GM18517 (cell line): Measurements from ENCODE around the gene CCDC57.

Experiments used
- ATAC-seq: cut with Tn5 transposase; IDR thresholded peaks from one replicate; pipeline ENCODE4 v1.9.1; 2021; ENCODE audit warnings: mild to moderate bottlenecking, moderate library complexity; ENCODE audit not compliant: unreplicated experiment

Gene CCDC57

DNA sequence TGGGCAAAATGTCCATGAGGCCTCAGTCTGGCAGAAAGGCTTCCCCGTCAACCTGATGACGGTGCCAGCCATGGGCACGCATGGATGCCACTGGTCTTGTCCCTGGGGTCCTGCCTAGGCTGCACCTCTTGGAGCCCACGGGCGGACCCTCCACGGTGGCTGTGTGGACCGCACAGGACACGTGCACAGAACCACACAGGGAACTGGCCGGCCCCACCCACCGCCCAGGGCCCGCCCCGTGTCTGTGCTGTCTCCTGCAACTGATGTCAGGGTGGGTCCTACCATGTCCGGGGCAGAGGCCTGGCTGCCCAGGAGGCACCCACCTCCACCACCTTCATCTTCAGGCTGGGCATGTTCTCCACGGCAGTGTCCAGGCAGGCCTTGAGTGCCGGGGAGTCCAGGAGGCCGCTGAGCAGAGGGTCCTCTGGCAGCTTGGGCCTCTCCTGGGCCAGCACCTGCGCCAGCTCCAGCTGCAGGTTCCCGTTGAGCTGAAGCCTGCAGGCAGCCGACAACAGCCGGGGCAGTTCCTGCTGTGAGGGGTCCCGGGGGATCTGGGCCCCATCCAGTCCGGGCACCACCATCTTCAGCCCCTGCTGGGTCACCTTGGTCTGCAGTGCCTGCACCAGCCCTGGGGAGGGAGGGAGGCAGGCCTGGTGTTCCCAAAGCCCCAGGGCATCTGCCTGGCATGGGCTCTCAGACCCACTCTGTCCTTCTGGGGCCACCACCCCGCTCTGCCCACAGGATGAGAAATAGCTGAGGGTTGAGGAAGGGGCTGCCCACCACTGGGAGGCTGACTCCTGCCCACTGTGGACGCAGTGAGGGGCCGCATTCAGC lies 126.5 kb downstream of the CCDC57 start:
- ATAC-seq: no peak

DNA sequence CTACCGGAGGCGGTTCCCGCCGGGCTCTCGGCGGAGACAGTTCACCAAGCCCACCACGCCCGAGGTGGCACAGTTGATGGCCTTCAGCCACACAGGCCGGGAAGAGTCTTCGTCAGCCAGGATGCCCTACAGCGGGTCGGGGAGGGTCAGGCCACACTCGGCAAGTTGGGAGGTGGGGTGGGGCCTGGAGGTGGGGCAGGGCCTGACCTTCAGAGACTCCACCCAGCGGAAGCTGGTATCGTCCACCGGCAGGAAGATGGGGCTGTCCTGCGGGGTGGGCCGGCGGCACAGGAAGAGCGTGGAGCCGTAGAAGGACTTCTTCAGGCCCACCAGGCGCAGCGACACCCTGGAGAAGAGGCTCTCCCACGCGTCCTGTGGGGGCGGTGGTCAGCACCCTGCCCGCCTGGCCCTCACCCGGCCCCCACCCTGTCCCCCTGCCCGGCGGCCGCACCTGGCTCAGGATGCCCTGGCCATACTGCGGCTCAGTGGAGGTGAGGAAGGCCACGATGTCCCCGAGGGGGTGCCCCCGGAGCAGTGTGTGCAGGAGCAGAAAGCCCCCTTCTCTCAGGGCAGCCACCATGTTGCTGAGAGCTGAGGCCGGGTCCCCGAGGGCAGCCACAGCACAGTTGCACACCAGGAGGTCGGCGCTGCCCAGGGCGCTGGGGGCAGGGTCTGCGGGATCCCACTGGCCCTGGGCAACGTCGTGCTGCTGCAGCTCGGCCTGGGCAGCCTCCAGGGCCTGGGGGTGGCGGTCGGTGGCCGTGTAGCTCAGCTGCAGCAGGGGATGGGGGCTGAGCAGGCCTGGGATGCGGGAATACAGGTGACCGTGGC lies 127.4 kb downstream of the CCDC57 start:
- no peak for ATAC-seq

DNA sequence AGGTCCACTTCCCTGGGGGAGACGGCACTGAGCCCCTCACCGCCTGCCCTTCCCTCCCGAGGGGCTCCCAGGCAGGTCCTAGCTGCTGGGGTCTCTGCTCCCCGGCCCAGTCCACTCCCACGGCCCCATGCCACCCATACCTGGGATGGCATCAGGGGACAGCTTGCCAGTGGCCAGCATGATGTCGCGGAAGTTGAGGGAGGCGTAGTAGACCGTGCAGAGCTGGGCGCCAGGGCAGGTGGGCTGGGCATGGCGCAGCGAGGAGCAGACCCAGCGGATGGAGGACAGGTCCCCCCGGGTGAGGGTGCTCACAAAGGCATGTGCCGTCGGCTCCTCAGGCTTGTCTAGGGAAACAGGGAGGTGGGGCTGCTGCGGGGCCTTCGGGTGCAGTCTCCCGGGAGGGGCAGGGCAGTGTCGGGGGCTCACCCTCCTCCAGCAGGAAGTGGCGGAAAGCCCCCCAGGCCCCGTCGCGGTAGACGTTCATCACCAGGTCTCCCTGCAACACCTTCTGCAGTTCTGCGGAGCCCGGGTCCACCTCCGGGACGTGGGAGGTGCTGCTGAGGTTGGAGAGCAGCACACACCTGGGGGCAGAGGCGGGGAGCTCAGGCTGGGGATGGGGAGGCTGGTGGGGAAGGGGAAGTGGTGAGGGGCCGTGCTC lies 128.1 kb downstream of the CCDC57 start:
- no peak for ATAC-seq

DNA sequence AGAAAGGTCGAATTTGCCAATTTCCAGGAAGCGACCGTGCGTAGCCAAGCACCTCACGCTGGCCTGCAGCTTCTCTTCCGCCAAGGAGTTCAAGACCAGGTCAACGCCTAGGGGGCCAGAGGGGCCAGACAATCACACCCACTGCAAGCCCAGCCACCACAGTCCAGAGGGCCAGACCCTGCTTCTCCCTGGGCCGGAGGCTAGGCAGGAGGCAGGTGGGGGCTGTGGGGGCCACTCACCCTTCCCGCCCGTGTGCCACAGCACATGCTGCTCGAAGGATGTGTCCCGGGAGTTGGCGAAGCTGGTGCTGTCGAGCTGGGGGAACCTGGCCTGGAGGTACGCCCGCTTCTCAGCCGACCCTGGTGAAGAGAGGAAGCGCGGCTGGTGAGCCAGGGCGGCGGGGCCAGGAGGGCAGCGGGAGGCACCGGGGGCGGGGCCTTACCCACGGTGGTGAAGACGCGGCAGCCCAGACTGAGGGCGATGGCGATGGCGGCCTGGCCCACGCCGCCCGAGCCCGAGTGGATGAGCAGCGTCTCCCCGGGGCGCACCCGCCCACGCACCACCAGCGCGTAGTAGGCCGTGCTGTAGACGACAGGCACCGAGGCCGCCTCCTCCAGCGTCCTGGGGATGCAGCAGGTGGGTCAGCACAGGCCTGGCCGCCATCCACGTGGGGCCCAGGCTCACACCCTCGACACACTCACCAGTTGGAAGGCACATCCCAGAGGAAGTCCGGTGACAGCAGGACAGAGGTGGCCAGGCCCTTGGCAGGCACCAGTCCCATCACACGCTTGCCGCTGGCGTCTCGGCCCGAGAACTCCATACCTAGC lies 128.9 kb downstream of the CCDC57 start:
- no peak for ATAC-seq

DNA sequence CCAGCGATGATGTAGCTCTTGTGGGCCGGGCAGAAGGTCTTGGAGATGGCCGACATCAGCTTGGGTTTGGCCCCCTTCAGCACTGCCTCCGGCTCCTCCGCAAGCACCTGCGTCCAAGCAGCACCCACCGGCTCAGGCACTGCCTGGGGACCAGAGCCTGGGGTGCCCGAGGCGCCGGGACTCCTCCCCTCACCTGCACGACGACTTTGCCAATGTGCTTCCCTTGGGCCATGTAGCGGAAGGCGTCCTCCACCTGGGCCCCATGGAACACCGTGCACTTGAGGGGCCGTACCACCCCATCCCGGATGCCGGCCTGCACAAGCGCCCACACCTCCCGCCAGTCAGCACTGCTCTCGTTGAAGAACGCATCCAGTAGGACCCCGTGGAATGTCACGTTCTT lies 129.6 kb downstream of the CCDC57 start:
- ATAC-seq: no peak

DNA sequence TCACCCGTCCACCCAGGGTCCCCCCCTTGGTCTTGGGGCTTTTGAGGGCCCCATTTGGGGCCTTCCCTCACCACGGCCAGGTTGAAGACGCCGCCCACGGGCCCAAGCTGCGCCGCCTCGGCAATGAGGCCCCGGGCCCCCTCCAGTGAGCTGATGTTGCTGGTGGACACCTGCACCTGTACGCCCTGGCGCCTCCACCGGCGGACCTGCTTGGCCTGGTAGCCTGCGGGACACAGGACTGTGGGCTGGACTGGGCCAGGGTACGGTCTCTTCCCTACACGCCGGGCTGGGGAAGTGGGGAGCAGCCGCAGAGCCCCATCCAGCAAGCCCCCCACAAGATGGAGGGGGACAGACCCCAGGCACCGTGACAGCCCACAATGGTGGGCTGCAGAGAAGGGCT lies 130.2 kb downstream of the CCDC57 start:
- no peak for ATAC-seq

DNA sequence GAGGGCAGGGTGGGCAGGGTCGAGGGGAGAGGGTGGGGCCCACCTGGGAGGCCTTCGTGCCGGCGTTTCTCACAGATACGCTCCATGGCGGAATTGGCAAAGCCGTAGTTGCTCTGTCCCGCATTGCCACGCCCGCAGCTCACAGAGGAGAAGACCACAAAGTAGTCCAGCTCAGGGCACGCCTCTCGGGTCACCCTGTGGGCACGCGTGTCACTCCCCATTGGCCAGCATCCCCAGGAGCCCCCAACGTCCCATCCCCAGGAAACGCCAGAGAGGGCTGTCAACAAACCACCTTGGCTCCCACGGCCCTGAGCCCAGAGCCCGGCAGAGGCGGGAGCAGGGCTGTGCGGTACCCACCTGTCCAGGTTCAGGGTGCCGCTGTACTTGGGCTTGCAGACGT lies 130.7 kb downstream of the CCDC57 start:
- ATAC-seq: no peak

GRCh38 chr17:82081546-82081945 lies 131.1 kb downstream of the CCDC57 start:
- ATAC-seq: no peak

DNA sequence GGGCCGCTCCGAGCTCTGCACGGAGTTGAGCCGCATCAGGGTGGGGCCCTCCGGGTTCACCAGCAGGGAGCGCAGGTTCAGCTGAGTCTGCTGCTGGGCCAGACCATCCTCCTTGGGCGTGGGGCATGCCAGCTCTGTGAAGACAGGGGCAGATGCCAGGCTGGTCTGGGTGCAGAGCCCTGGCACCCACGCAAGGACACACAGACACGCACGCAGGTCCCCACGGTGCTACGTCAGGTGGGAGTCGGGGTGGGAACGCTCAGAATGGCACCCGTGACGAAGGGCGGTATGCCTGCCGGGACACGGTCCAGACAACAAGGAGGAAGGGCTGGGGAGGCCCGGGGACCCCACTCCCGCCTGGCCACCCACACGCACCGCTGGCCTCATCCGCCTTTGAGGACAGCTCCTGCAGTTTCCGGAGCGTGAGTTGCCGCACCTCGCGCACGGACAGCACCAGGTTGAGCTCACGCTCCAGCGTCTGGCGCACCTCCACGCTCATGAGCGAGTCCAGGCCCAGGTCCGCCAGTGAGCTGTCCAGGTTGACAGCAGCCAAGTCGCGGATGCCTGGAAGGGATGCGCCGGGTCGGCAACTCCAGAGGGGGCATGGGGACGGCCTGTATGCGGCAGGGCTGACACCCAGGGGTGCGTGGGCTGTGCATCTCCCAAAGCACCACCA lies 131.7 kb downstream of the CCDC57 start:
- no peak for ATAC-seq

- no peak for ATAC-seq
Observed at GRCh38 chr17:82080048-82080788, 132.4 kb downstream of the CCDC57 start.

- ATAC-seq: no peak
Observed at GRCh38 chr17:82079001-82079677, 133.5 kb downstream of the CCDC57 start.

DNA sequence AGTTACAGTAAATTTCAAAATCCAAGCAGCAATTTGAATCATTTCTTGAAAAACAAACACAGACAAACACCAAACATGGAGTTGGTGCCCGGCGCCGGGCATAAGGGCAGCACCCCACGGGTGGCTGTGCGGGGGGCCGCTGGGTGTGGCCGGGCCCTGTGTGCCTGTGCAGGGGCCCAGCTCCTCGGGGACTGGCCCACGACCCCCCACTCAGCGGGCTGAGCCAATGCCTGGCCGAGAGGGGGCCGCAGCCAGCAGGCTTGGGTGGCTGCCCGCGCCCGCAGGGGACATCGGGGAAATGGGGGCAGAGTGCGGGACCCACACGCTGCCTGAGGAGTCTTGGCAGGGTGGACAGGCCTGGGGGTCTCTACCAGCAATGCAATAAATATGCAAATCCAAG lies 134.2 kb downstream of the CCDC57 start:
- ATAC-seq: no peak

GRCh38 chr17:82077617-82078358 lies 134.9 kb downstream of the CCDC57 start:
- no peak for ATAC-seq

DNA sequence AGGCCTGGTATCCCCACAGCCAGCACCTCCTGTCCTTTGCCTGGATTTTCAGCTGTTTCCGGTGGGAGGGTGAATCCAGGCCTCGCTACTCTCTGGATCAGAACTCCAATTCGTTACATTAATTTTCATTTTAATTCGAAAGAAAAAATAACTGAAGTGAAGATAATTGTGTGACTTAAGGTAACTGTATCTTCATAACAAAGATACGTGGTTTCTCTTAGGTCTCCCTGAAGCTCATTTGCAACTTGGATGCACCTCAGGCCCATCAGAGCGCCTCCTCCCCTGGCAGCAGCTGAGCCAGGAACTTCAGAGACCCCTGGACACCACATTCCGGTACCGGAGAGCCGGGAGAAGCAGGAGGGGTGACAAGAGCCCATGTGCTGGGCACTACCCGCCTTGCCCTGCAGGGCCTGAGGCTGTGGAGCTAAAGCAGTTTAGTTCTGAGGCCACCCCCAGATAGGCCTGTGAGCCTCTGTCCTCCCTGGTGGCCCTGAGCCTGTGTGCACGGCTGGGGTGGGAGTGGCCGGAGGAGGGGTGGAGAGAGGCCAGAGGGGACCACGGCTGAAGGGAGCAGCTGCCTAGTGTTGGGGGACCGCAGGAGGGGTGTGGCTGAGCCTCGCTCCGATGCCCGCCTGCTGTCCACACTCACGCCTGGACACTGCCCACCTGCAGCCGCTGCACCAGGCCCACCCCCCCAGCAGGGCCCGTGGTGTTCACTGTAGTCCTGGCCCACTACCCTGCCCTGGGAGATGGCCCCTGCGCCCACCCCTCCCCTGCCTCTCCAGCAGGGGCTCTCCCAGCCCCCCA lies 135.7 kb downstream of the CCDC57 start:
- ATAC-seq: no peak

- no peak for ATAC-seq
Observed at GRCh38 chr17:82076018-82076784, 136.4 kb downstream of the CCDC57 start.

- ATAC-seq: no peak
Observed at GRCh38 chr17:82073446-82073845, 139.2 kb downstream of the CCDC57 start.

DNA sequence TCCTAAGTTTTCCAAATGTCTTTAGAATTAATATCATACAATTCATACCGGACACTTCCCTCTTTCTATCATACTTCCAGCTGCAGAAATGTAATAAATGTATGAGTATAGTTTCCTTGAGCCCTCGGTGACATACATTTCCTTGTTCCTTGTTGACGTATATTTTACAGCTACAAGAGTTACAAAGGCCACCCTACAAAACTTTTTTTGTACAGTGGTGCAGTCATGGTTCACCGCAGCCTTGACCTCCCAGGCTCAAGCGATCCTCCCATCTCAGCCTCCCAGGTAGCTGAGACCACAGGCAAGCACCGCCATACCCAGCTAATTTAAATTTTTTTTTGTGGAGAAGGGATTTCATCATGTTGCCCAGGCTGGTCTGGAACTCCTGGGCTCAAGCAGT lies 139.8 kb downstream of the CCDC57 start:
- ATAC-seq: no peak
